HCT116 (cell line): Measurements from ENCODE around the gene TEAD1. TPM values are rescaled to one million over a fixed set of nuclear protein-coding genes. Genes with fewer than 3 reads are reported as not detected.

ENCODE experiments used
- ATAC-seq: fragments of 200-7000 bp; cut with Tn5 transposase; 2 replicates; pipeline ENCODE4 v1.9.1; 2020; ENCODE audit warnings: mild to moderate bottlenecking, moderate library complexity
- BruUV-seq: library from RNA; stranded (reverse); fragments of 400-500 nt; replicated peaks from 2 replicates; lab custom pipeline; 2021; lab: Mats Ljungman, UMichigan
- CTCF ChIA-PET: fragments of 300-600 bp; sonication (Branson Sonifier 250); formaldehyde crosslinking; loops from one replicate; lab custom pipeline; 2021; ENCODE audit warnings: antibody characterized with exemption; lab: Charles Lee
- POLR2A ChIA-PET: fragments of 300-600, 350-600 bp; sonication (Branson Sonifier 250); formaldehyde crosslinking; loops from one replicate; lab custom pipeline; 2021; ENCODE audit warnings: antibody characterized with exemption; lab: Charles Lee
- RAD21 ChIA-PET, 2 experiments: fragments of 300-600 bp; sonication (Branson Sonifier 250); formaldehyde crosslinking; loops; one replicate each; lab custom pipeline; 2023; ENCODE audit warnings: low total read pairs in 2 of 2; ENCODE audit not compliant: uncharacterized antibody in 2 of 2, unreplicated experiment in 2 of 2, low non-redundant PET in 1 of 2; lab: Charles Lee
- DNase-seq: peaks from one replicate; pipeline ENCODE4 v3.0.0-alpha.2; 2010; ENCODE audit warnings: low read depth, low spot score
- H2AFZ ChIP-seq: fragments of 200-600 bp; shearing (Covaris generic), sonication (generic); 2 replicates; pipeline ENCODE4 v1.6.1; 2017; ENCODE audit warnings: low read depth, mixed run types, mixed read lengths, antibody characterized with exemption, low read length; ENCODE audit not compliant: poor library complexity, severe bottlenecking
- H3K27ac ChIP-seq: 2 replicates; pipeline ENCODE4 v1.5.1; 2012; ENCODE audit warnings: low read depth, low read length
- H3K27me3 ChIP-seq: fragments of 200-600 bp; sonication (generic); 2 replicates; pipeline ENCODE4 v1.6.1; 2016; ENCODE audit warnings: mixed run types, low read length, mixed read lengths; ENCODE audit not compliant: insufficient read depth
- H3K36me3 ChIP-seq, 2 experiments: fragments of 200-500 bp in 1 of 2; fragments of 200-600 bp in 1 of 2; sonication (Bioruptor generic) in 1 of 2; sonication (generic) in 1 of 2; 2 replicates each; pipeline versions ENCODE4 v1.5.1 to v1.6.1; 2014 to 2016; ENCODE audit warnings: low read length in 2 of 2, inconsistent platforms in 1 of 2, mixed read lengths in 1 of 2, mixed run types in 1 of 2; ENCODE audit not compliant: insufficient read depth in 2 of 2, control insufficient read depth in 1 of 2
- H3K4me1 ChIP-seq, 2 experiments: fragments of 200-600 bp in 1 of 2; sonication (generic) in 1 of 2; 2 replicates each; pipeline versions ENCODE4 v1.5.1 to v1.6.1; 2012 to 2017; ENCODE audit warnings: low read length in 2 of 2, inconsistent platforms in 1 of 2, mild to moderate bottlenecking in 1 of 2, mixed read lengths in 1 of 2, mixed run types in 1 of 2, moderate library complexity in 1 of 2; ENCODE audit not compliant: insufficient read depth in 2 of 2, control insufficient read depth in 1 of 2
- H3K4me2 ChIP-seq: fragments of 200-600 bp; sonication (generic); 2 replicates; pipeline ENCODE4 v1.6.1; 2017; ENCODE audit warnings: mixed run types, low read length, mixed read lengths
- H3K4me3 ChIP-seq, 2 experiments: fragments of 200-600 bp in 1 of 2; sonication (generic) in 1 of 2; replicated peaks in 1 of 2; 2 replicates each; pipeline ENCODE4 v1.5.1; 2011 to 2016; ENCODE audit warnings: low read length in 2 of 2, control low read depth in 1 of 2, low read depth in 1 of 2, mild to moderate bottlenecking in 1 of 2, mixed read lengths in 1 of 2, mixed run types in 1 of 2
- H3K79me2 ChIP-seq: fragments of 200-600 bp; sonication (generic); 2 replicates; pipeline ENCODE4 v1.6.1; 2017; ENCODE audit warnings: mild to moderate bottlenecking, mixed run types, low read length, moderate library complexity, mixed read lengths; ENCODE audit not compliant: insufficient read depth
- H3K9ac ChIP-seq: fragments of 200-600 bp; sonication (generic); 2 replicates; pipeline ENCODE4 v1.6.1; 2016; ENCODE audit warnings: low read length, mixed read lengths
- H3K9me2 ChIP-seq: fragments of 200-600 bp; sonication (generic), shearing (Covaris generic); 2 replicates; pipeline ENCODE4 v1.6.1; 2017; ENCODE audit warnings: mixed run types, mild to moderate bottlenecking, moderate library complexity; ENCODE audit not compliant: insufficient read depth
- H3K9me3 ChIP-seq, 2 experiments: fragments of 200-500 bp in 1 of 2; fragments of 200-600 bp in 1 of 2; sonication (Bioruptor generic) in 1 of 2; sonication (generic) in 1 of 2; 2 replicates each; pipeline ENCODE4 v1.6.1; 2014 to 2017; ENCODE audit warnings: low read length in 2 of 2, mixed read lengths in 2 of 2, inconsistent platforms in 1 of 2, low read depth in 1 of 2, mild to moderate bottlenecking in 1 of 2, mixed run types in 1 of 2, moderate library complexity in 1 of 2; ENCODE audit not compliant: control insufficient read depth in 1 of 2, insufficient read depth in 1 of 2
- H4K20me1 ChIP-seq: fragments of 200-600 bp; sonication (generic), shearing (Covaris generic); 2 replicates; pipeline ENCODE4 v1.6.1; 2017; ENCODE audit warnings: mixed run types, mild to moderate bottlenecking, moderate library complexity; ENCODE audit not compliant: insufficient read depth
- ATF3 ChIP-seq: IDR thresholded peaks from 2 replicates; pipeline ENCODE4 v1.6.1; 2012
- CEBPB ChIP-seq: IDR thresholded peaks from 2 replicates; pipeline ENCODE4 v1.6.1; 2012; ENCODE audit warnings: low read depth
- EGR1 ChIP-seq: IDR thresholded peaks from 2 replicates; pipeline ENCODE4 v1.6.1; 2012; ENCODE audit warnings: low read depth
- ELF1 ChIP-seq: IDR thresholded peaks from 2 replicates; pipeline ENCODE4 v1.6.1; 2012; ENCODE audit warnings: low read depth, borderline replicate concordance
- EZH2phosphoT487 ChIP-seq: fragments of 200-600 bp; IDR thresholded peaks from 2 replicates; pipeline ENCODE4 v1.6.1; 2018; ENCODE audit warnings: antibody characterized with exemption, borderline replicate concordance
- JUND ChIP-seq: IDR thresholded peaks from 2 replicates; pipeline ENCODE4 v1.6.1; 2012
- POLR2A ChIP-seq: IDR thresholded peaks from 2 replicates; pipeline ENCODE4 v1.7.0; 2011; ENCODE audit warnings: borderline replicate concordance; ENCODE audit not compliant: insufficient read depth, insufficient read length; ENCODE audit errors: extremely low read depth
- RAD21 ChIP-seq: IDR thresholded peaks from 2 replicates; pipeline ENCODE4 v1.6.1; 2012; ENCODE audit warnings: low read depth, mild to moderate bottlenecking
- SIN3A ChIP-seq: IDR thresholded peaks from 2 replicates; pipeline ENCODE4 v1.6.1; 2012; ENCODE audit warnings: low read depth
- SP1 ChIP-seq: IDR thresholded peaks from 2 replicates; pipeline ENCODE4 v1.6.1; 2012; ENCODE audit warnings: low read depth
- TCF7L2 ChIP-seq: IDR thresholded peaks from 2 replicates; pipeline ENCODE4 v1.7.0; 2011; ENCODE audit warnings: borderline replicate concordance, inconsistent platforms; ENCODE audit not compliant: insufficient read depth, insufficient read length; ENCODE audit errors: extremely low read depth
- YY1 ChIP-seq: IDR thresholded peaks from 2 replicates; pipeline ENCODE4 v1.6.1; 2011; ENCODE audit warnings: low read length, low read depth, moderate library complexity, mild to moderate bottlenecking; ENCODE audit not compliant: insufficient replicate concordance; ENCODE audit errors: extremely low read depth
- ZNF274 ChIP-seq: fragments of 200-500 bp; sonication (Bioruptor generic); IDR thresholded peaks from 2 replicates; pipeline ENCODE4 v1.6.1; 2014; ENCODE audit warnings: mild to moderate bottlenecking, low read depth, low read length, inconsistent platforms
- intact Hi-C: fragments of 100-400 bp; cut with micrococcal nuclease; formaldehyde crosslinking; loops from 2 replicates; pipeline ENCODE4 v1.10.0; 2022
- total RNA-seq: library from RNA; stranded (reverse); gene quantifications from one replicate; pipeline ENCODE4 v1.2.1, GENCODE V29; 2021; ENCODE audit not compliant: unreplicated experiment
- TF ChIP-seq, protein P1 (sequence below): IDR thresholded peaks from 2 replicates; pipeline ENCODE4 v1.6.1; 2011; ENCODE audit warnings: mild to moderate bottlenecking, low read length, moderate library complexity; ENCODE audit not compliant: insufficient replicate concordance; ENCODE audit errors: extremely low read depth

The TEAD1 gene
- total RNA-seq, 1 experiment from 2014 or later: 103 TPM

DNA sequence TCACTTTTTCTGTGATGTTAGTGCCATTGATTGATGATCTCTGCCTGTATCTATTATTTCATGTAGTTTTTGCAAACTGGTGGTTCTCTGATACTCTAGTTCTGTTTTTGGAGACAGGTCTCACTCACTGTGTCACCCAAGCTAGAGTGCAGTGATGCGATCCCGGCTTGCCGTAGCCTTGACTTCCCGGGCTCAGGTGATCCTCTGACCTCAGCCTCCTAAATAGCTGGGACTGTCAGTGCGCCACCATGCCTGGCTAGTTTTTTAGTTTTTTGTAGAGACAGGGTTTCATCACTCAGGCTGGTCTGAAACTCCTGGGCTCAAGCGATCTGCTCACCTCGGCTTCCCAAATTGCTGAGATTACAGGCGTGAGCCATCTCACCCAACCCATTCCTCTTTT lies 16.4 kb downstream of the TEAD1 start:
- Histone ChIP-seq H3K9ac (no peak overlapping the region), H3K9me3 (no peaks in the 10 kb centered on the region), H3K4me1 (peaks cover 92 to 99% of the 10 kb centered on the region in 2 experiments), H3K4me3 (no peak overlapping the region), H3K79me2 (peaks cover 96% of the 10 kb centered on the region), H3K9me2 (no peaks in the 10 kb centered on the region), H3K27me3 (no peaks in the 10 kb centered on the region), H3K4me2 (peak overlapping the region; percentile 77)
- RAD21 ChIA-PET: no interaction called here
- intact Hi-C loops: loop anchor here (5.0 kb wide), 3 partner anchors 37 to 278 kb away; no protein-coding TSS in a partner anchor
- CTCF ChIA-PET: interaction anchor here (1.2 kb wide), 1 partner anchor 91 kb away, joined by 3 read pairs; no protein-coding TSS in a partner anchor
- no peak for TF ChIP-seq ZNF274
- TF ChIP-seq POLR2A: no peak
- TF ChIP-seq, protein P1, sequence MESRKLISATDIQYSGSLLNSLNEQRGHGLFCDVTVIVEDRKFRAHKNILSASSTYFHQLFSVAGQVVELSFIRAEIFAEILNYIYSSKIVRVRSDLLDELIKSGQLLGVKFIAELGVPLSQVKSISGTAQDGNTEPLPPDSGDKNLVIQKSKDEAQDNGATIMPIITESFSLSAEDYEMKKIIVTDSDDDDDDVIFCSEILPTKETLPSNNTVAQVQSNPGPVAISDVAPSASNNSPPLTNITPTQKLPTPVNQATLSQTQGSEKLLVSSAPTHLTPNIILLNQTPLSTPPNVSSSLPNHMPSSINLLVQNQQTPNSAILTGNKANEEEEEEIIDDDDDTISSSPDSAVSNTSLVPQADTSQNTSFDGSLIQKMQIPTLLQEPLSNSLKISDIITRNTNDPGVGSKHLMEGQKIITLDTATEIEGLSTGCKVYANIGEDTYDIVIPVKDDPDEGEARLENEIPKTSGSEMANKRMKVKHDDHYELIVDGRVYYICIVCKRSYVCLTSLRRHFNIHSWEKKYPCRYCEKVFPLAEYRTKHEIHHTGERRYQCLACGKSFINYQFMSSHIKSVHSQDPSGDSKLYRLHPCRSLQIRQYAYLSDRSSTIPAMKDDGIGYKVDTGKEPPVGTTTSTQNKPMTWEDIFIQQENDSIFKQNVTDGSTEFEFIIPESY: no peak
- 0 out of 2 replicates have a peak, but pooled peaks have one; percentile 16 for TF ChIP-seq CEBPB
- no peak for TF ChIP-seq ATF3
- TF ChIP-seq, all 23 proteins: peak for 1
- ATAC-seq: no peak
- no peaks in the 10 kb centered on the region for H3K36me3 ChIP-seq
- DNase-seq: no peak
- H4K20me1 ChIP-seq: no peaks in the 10 kb centered on the region
- no peak overlapping the region for H2AFZ ChIP-seq
- BruUV-seq: no TSS peak
- POLR2A ChIA-PET: no interaction called here
- peak overlapping the region; percentile 13; the same call in 1 of the 2 replicates for H3K27ac ChIP-seq

- H3K9me2 ChIP-seq: no peaks in the 10 kb centered on the region
- POLR2A ChIA-PET: interaction anchor here (1.5 kb wide), 1 partner anchor 33 kb away, joined by 5 read pairs; no protein-coding TSS in a partner anchor
- no peak for ATAC-seq
- H3K27me3 ChIP-seq: no peaks in the 10 kb centered on the region
- H3K27ac ChIP-seq: peak overlapping the region; percentile 92; the same call in 1 of the 2 replicates
- H4K20me1 ChIP-seq: no peaks in the 10 kb centered on the region
- RAD21 ChIA-PET: no interaction called here
- H3K4me3 ChIP-seq: no peak overlapping the region
- H2AFZ ChIP-seq: no peak overlapping the region
- BruUV-seq: no TSS peak
- peaks cover 92 to 99% of the 10 kb centered on the region in 2 experiments for H3K4me1 ChIP-seq
- H3K9ac ChIP-seq: peak overlapping the region; percentile 74
- H3K79me2 ChIP-seq: peaks cover 96% of the 10 kb centered on the region
- DNase-seq: no peak
- H3K9me3 ChIP-seq: no peaks in the 10 kb centered on the region
- no peaks in the 10 kb centered on the region for H3K36me3 ChIP-seq
- intact Hi-C loops: loop anchor here (5.0 kb wide), 3 partner anchors 36 to 279 kb away; no protein-coding TSS in a partner anchor
- CTCF ChIA-PET: no interaction called here
- H3K4me2 ChIP-seq: peak overlapping the region; percentile 77
- TF ChIP-seq SP1 (no peak), SIN3A (no peak), YY1 (no peak), EGR1 (no peak), ELF1 (no peak), JUND (no peak), CEBPB (no peak), ATF3 (no peak), TCF7L2 (no peak), RAD21 (no peak), EZH2phosphoT487 (no peak)
- TF ChIP-seq, protein P1: no peak
These were observed 17.3 kb downstream of the TEAD1 start for GRCh38 chr11:12691473-12691872.
